ENCODE results near the gene BACH1.

Gene BACH1

GRCh38 chr21:29290240-29290639, 8.5 kb upstream of the BACH1 start:
- no peak for DNase-seq (ENCODE audit: low read depth in 3 of 3, low spot score in 1 of 3)

DNA sequence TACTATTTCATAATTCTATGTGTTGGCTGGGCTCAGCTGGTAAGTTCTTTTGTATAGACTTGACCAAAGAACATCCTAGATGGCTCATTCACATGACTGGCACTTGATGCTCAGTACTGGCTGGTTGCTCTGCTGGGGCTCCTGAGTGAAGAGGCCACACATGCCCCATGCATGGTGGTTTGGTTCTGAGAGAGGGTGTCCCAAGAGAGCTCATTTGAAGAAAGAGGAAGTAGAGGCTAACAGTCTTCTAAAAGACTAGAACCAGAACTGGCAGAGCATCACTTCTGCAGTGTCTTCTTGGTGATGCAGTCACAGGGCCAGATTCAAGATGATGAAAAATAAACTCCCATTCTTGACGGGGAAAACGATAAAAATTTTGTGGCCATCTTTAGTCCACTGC, 5.2 kb upstream of the BACH1 start:
- DNase-seq (ENCODE audit: low read depth in 3 of 3, low spot score in 1 of 3) = no peak

DNA sequence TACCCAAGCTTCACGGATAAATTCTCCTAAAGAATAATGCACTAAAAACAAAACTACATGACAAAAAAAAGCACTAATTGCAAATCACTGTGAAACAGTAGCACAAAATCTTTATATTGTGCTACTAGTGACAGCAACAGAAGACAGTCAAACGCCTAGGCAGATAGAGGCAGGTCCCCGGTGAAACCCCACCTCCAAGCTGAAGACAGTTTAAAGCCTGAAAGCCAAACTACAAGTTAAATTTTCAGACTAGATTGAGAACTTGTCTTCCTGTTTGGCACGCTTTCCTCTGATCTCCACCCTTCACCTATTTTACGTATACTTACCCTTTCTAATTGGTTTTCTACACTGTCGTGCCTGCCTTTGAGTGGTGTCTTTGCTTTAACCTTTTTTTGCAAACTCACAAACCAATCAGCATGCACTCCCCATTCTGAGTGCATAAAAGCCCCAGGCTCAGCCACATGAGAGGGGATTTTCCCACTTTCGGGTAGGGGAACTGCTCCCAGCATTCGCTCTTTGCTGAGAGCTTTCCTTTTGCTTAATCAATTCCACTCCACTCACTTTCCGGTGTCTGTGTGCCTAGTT, 3.6 kb upstream of the BACH1 start:
- peak in 1 of 3 donors; percentile 7 for DNase-seq (ENCODE audit: low read depth in 3 of 3, low spot score in 1 of 3)

DNA sequence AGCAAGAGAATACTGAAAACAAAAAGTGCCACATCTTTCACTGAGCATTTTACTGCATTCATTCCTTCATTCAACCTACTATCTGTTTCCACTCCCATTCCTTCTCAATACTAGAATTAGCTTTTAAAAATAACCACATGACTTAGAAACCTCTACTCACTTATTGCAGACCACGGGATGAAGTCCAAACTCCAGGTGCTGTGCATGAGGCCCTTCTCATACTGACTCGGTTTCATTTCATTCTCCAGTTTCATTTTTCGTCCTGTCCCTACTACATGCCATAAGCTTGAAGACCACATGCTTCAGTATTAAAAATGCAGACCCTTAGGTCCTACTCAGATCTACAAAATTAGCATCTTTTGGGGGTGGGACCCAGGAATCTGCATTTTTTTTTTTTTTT, 2.3 kb upstream of the BACH1 start:
- DNase-seq (ENCODE audit: low read depth in 3 of 3, low spot score in 1 of 3) = no peak

GRCh38 chr21:29297483-29298347, 1.0 kb upstream of the BACH1 start:
- no peak for DNase-seq (ENCODE audit: low read depth in 3 of 3, low spot score in 1 of 3)

DNA sequence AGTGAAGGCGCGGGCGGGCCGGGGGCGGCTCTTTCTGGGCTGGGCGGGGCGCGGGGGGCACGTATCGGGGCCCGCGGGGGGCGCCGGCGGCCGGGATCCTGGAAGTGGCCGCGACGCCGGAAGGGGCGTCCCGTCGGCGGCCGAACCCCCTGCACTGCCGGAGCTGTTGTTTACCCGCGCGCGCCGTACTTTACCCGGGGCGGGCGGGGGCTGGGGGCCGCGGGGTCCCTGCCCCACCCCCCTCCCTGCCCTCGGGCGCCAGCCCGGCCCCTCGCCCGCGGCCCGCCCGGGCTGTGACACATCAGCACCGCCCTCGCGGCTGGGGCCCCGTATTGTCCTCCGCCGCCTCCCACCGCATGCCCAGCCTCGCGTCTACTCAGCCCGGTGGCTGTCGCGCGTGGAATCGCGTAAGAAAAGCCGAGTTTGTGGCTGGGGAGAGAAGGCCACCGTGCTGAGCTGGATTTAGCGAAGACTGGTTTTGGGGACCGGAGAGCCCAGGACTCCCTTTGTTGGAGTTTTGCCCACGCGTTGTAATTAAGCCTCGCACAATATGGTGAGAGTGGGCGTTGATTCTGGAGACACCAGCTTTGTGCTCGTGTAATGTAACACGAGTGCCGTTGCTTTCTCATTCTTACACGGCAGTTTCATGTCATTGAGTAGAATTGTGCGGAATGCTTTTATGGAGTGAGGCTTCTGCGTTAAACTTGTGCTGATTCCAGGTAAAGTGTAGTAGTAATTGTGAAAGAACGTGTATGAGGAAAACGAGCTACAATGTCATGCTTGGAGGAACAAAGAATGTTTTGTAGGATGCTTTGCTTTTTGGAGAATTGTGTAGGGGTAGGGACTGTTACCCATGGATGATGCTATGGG, 559 bp downstream of the BACH1 start:
- peak; percentile 33 to 63 (median 49) for DNase-seq (ENCODE audit: low read depth in 3 of 3, low spot score in 1 of 3)

GRCh38 chr21:29299916-29300806, 1.4 kb downstream of the BACH1 start:
- DNase-seq (ENCODE audit: low read depth in 3 of 3, low spot score in 1 of 3) = peak in 2 of 3 donors; percentile 8 to 14

DNA sequence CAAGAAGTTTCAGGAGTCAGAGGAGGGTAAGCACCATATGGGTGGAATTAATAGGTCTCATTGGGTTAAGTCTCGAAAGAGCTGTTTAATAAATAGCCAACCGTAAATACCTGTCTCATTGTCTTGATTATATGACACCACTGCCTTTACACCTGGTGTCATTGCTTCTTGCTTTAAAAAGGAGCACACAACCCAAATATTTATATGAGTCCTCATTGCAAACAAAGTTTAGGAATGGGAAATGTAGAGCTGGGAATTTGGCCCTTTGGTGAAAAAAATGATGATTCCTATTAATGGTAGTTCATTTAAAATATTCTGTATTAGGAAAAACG, 2.1 kb downstream of the BACH1 start:
- DNase-seq (ENCODE audit: low read depth in 3 of 3, low spot score in 1 of 3) = no peak

- no peak for DNase-seq (ENCODE audit: low read depth in 3 of 3, low spot score in 1 of 3)
These were observed 3.0 kb downstream of the BACH1 start for GRCh38 chr21:29301691-29302090.

GRCh38 chr21:29302359-29302875, 3.7 kb downstream of the BACH1 start:
- DNase-seq (ENCODE audit: low read depth in 3 of 3, low spot score in 1 of 3) = no peak

GRCh38 chr21:29303288-29303687, 4.6 kb downstream of the BACH1 start:
- no peak for DNase-seq (ENCODE audit: low read depth in 3 of 3, low spot score in 1 of 3)

DNA sequence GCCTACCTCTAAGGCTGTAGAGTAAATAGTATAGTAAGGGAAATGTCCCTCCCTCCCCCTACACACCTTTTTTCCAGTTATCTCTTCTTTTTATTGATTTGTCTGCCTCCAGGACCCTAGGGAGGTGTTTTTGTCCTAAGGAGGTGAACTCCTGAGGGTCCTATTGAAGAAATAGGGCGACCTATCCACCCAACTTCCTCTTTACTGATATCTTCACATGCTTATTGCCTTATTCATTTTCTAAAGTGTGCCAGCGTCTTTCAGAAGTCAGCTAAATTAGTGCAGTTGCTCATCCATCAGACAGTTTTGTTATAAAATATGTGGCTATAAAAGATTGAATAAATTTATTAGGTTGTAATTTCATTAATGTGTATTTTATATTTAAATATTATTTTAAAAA, 5.9 kb downstream of the BACH1 start:
- no peak for DNase-seq (ENCODE audit: low read depth in 3 of 3, low spot score in 1 of 3)

- DNase-seq (ENCODE audit: low read depth in 3 of 3, low spot score in 1 of 3) = no peak
These were observed 6.3 kb downstream of the BACH1 start for GRCh38 chr21:29305068-29305467.

DNA sequence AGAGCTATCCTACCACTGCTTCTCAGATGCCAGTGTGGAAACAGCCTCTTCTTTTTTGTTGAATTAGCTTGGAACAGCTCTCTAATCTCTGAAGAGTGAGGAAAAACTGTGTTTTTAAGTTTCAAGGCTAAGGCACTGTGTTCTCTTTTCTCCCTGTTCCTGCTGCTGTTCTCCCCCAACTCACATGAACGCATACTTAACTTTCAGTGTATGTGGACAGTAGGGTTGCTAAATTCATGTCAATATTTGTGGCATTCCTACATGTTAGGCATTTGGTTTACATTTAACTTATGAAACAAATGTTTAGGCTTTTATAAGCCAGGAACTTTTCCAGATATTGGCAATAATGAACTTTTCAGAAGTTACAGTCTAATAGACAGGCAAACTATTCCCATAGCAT, 6.8 kb downstream of the BACH1 start:
- no peak for DNase-seq (ENCODE audit: low read depth in 3 of 3, low spot score in 1 of 3)

DNA sequence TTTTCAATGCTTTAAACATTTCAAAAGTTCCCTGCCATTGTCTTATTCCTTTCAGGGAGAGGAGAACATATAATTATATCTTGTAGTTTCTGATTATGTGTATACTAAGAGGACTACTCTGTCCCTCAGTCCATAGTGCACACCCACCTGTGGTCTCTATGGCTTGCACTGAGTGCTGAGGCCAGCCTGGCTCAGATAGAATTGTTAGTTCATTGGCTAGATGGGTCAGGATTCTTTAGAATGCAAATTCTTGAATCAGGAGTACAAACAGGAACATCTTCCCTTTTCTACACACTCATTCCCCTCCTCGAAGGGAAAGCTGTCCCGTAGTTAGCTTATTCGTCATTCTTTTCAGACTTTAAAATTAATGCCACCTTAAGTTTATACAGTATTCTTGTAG, 8.2 kb downstream of the BACH1 start:
- DNase-seq (ENCODE audit: low read depth in 3 of 3, low spot score in 1 of 3) = no peak

GRCh38 chr21:29307718-29308455, 9.2 kb downstream of the BACH1 start:
- no peak for DNase-seq (ENCODE audit: low read depth in 3 of 3, low spot score in 1 of 3)

DNA sequence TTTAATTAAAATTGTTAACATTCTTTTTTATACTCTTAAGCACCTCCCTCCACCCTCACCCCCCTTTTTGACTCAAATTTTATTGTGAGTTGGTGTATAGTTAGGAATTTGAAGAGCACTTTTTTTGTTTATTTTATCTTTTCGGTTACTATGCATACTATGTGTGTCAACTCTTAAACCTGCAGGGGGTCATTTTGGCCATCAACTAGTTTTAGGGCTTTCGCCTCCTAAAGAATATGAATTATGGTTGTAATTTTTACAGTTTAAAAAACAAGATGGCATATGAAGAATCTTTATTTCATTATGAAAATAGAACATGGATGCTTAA, 9.7 kb downstream of the BACH1 start:
- no peak for DNase-seq (ENCODE audit: low read depth in 3 of 3, low spot score in 1 of 3)

DNA sequence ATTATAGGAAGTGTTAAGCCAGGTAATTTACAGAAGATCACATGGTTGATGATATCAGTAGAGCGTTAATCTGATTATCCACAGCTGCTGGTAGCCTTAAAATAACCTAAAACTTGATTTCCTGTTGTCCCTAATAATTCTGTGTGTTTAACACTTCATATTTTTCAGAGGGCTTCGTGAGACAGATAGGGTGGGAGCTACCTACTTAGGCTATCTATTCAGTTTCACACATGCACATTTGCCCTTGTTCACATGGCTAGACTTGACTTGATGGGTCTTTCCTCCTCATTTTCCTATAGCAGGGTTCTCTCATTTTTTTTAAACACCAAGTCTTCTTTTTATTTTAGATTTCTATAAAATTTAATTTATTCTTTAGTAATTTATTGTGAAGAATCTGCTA, 11.0 kb downstream of the BACH1 start:
- no peak for DNase-seq (ENCODE audit: low read depth in 3 of 3, low spot score in 1 of 3)

- DNase-seq (ENCODE audit: low read depth in 3 of 3, low spot score in 1 of 3) = no peak
These were observed 13.1 kb downstream of the BACH1 start for GRCh38 chr21:29311802-29312201.

DNA sequence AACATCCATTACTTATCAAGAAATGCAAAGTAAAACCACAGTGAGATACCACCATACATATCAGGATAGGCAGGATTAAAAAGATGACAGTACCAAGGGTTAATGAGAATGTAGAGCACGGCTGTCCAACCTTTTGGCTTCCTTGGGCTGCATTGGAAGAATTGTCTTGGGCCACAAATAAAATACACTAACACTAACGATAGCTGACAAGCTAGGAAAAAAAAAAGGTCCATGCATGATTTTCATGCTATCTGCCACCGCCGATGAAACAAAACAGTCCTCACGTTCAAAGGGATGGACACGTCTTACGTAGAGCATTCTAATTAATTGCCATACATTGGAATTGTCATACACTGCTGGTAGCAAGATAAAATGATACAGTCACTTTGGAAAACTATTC, 14.3 kb downstream of the BACH1 start:
- no peak for DNase-seq (ENCODE audit: low read depth in 3 of 3, low spot score in 1 of 3)
